ENCODE data around the gene AFF1.

The AFF1 gene

DNA sequence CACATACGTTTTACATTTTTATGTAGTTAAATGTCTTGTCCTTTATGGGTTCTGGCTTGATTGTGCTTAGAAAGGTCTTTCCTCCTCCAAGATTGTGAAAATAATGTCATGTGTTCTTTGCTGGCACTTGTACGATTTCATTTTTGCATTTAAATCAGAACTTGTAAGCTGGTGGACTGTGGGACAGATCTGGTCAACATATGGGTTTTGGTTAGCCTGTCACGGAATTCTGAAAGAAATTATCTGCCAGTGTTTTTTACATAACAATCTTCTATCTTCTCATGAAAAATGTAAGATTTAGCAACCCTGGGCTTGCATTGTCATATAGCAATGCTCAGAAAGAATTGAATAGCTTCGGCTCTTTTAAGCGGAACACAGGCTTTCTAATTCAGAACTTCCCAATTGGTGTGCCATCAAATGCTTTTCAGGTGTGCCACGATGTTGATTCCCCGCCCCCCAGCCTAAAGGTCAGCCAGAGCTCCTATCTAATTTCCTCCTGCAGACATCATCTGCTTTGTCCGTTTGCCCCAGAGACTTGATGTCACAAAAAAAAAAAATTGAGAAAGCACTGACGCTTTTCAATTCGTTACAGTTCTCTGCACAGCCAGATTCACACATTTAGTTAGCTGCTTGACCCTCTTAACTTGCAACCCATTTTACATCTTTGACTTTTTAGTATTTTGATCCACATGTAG is 16.2 kb downstream of the AFF1 start:
- no peak for DNase-seq

DNA sequence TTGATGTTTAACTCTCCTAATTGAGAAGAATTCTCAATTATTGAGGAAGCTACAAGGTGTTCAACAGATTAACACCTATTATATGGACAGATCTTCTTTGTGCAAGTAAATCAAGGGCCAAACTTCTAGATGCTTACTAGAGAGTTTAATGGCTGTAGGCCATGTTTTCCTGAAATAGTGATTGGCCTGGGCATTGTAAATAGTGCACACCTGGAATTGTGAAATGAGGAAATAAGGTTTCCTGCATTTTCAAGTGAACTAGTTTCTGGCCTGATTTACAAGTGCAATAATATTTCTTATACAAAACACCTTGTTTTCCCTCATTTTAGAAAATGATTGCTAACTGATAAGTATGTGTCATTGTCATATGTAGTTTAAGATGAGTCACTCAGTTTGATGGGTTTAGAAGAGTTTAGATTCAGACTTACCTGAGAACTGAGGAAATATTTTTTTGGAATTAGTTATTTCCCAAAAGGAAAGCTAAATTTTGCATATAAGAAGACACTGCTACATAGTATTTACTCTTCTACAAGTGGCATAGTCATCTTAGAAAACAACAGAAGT is 21.2 kb downstream of the AFF1 start:
- no peak for DNase-seq

DNA sequence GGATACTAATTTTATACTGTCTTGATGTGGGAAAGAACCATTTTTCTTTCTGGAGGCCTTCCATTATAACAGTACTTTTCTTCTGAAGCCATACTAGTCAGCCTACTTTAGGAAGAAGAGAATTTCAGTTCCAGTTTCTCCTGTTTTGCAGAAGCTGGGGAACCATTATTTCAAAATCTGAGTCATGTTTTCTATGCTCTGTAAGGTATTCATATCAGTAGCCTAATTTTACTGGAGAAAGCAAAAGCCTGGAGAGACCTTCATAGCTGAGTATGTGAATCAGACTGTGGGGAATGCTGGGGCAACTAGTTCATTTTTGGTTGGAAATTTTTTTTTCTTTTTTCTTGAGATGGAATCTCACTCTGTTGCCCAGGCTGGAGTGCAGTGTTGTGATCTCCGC is 22.4 kb downstream of the AFF1 start:
- DNase-seq, result no peak

DNA sequence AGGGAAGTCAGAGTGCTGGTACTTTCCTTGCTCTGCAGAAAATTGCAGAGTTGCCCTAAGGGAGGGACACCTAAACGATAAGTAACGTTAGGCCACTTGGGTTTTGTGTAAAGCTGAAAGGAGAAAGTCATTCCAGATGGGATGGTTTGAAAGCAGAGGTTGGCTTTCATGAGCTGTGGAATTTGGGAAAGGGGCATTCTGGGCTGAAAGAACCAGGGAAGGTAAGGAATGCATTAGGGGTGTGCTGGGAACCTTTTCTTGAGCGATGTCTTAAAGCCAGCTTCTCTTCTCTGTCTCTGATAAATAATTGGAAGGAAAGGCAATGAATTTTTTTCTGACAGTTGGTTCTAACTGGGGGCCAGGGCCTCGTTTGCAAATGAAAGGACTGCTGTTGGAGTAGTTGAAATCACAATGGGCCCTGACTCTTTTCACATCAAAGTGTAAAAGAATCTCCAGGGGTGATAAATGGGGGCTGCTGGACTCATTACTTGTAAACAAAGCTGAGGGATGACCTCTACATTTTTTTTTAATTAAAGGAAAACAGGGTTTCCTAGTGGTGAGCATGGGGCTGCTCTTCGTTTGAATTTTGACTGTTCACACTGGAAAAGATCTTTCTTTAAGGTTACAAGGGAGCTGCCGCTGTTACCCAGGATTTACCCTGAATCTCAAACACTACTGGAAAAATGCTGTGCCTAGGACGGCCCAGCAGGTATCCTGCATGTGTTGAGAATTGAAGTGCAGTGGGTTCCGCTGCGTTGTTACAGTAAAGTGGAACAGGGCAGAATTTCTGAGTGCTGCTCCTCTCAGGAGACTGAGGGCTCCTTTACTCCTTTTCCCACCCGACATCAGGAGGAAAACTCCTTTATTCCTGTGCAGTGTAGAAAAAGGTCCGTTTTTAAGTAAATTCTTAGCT is 25.0 kb downstream of the AFF1 start:
- no peak for DNase-seq

DNA sequence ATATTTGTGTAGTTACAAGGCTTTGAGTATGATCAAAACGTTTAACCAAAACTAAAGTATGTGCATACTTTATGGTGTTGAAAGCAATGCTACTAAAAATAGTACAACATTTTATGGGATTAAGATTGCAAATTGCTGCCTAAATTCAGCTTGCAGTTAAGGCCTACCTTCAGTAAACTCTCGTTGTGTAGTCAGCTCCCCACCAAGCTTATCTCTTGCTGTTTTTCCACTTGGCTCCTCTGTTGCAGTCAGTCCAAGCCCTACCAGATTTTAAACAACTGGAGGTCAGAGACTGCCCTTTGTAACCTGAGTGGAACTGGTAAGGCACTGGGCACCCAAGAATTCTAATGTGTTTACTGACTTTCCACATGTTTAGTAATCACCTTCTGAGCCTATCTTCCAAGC is 25.7 kb downstream of the AFF1 start:
- no peak for DNase-seq

DNA sequence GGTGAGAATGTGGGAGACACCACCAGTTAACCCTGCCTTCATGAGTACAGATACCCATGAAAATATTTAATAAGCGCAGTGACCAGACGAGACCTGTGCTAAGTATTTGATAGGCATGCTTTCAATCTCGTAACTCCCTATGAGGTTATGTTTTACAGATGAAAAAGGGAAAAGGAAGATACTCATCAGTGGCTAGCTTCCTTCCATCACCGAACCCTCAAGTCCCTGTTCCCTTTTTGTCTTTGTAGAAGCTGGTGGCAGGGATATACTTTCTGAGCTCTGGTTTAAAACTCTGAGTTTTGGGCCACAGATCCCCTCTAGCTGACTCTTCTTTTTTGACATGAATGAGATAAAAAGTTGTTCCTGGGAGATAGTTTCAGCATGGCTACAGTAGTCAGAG is 26.3 kb downstream of the AFF1 start:
- DNase-seq, result no peak

DNA sequence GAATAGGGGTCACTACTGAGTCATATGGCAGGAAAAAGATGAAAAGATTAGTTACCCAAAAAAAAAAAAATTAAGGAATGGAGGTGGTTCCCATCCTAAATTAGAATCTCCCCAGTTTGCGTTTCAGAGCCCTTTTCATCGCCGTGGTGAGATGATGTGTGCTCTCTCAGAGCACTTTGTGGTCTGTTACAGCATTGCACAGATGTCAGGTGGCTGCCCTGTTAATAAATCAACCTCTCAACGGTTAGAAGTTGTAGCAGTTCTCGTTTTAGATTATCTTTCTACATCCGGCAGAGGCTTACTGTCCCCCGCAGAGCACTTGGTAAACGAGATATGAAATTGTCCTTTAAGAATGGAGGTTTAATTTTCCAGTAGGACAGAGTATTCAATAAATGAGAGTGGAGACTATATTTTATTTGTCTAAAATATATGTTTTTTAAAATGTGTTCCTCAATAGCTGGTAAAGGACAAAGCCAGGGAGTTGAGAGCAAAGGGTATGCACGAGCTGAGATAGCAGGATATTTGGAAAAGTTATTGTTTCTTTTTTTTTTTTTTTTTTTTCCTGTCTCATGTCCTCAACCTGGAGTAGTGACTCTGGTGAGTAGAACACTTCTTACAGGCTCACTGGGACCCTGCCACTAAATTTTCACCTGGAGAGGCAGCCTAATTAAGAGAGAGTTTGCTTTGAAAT is 26.9 kb downstream of the AFF1 start:
- no peak for DNase-seq

DNA sequence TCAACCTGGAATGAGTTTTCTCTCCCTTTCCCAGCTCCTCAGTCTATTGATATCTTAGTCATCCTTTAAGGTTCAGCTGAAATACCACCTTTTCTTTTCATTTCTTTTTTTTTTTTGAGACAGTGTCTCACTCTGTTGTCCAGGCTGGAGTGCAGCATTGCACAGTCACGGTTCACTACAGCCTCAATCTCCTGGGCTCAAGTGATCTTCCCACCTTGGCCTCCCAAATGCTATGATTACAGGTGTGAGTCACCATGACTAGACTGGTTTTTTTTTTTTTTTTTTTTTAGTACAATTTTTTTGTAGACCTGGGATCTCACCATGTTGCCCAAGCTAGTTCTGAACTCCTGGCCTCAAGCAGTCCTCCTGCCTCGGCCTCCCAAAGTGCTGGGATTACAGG is 28.9 kb downstream of the AFF1 start:
- no peak for DNase-seq

DNA sequence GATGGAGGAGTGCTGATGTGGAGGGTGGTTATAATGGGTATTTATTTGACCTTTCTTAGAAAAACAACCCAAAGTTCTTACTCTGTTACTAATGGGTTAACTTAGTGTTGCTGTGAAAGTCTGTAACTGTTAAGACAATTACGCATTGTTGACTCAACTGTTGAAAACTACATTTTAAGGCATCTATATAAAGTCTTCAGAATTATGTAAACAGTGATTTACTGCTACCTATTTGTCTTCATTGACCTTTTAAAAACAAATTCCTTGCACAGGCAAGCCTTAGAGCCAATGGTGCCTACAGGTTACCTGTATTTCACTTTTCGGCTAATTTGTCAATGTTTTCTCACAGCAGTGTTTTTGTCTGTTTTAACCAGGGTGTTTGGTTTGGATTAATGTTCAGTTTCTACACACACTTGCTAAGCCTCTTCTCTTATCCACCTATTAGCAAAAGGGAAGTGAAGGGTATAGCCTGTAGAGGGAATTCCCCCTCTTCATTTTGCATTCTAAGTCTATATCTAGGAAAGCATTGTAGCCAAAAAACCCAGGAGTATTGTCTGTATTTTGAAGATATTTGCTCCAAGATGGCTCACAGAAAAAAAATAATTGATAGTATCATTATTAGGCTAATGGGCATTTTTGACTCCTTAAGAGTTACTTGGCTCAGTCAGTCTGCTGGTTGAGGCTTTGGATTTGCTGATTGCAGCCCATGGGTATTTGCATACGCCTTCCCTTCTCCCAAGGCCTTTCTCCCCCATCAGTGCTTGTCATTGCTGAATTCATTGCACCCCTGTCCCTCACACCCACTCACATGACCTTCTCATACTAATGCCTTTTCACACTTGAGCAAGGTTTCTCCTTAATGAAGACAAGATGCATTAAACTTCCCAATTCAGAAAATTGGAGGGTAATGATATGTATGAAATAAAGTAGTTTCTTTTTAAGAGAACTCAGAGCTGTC is 30.5 kb downstream of the AFF1 start:
- no peak for DNase-seq

DNA sequence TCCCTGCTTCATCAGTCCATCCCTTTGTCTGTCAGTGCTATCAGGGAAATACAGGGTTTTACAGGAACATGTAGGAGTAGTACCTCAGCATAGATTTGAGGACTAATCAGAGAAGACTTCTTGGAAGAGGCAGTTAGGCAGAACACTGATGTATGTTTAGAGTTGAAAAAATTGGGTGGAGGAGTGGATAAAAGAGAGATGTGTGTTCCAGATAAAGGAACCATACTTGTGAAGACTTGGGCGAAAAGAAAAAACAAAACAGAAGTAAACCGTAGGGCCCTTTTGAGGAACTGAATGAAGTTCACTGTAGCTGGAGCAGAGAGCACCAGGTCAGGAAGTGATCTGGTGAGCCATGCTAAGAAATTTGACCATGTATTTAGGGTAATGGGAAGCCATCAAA is 32.3 kb downstream of the AFF1 start:
- no peak for DNase-seq

DNA sequence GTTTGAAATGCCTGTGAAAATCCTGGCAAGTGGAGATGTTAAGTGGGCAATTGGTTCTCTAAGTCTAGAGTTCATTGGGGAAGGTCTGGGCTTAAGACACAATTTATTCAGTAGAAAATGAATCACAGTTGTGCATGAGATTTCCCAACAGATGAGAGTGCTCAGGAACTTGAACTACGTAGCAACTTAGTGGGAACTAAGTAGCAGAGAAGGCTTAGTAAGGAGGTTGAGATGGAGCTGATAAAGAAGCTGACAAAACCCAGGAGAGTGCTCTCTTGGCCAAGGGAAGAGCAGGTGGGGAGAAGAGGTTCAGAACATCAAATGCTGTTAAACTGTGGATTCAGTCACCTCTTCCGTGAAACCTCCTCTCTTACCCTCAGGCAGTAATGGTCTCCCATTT is 33.0 kb downstream of the AFF1 start:
- DNase-seq, result no peak

DNA sequence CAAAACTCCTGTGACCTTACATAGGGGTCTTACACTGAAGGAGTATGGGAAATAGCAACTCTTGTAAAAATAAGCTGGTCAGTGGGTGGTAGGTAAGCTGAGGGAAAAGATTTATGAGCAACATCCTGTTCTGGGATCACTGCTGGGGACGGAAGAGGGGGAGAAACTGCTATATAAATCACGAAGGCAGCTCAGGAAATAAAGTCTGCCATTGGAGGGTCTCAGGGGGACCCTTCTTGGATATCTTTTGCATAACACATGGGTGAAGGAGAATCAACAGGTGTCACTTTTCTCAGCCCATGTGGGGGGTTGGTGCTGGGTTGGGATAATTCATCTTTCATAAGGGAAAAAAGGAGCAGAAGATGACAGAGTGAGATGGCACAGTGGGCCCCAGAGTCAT is 33.7 kb downstream of the AFF1 start:
- DNase-seq, result no peak

DNA sequence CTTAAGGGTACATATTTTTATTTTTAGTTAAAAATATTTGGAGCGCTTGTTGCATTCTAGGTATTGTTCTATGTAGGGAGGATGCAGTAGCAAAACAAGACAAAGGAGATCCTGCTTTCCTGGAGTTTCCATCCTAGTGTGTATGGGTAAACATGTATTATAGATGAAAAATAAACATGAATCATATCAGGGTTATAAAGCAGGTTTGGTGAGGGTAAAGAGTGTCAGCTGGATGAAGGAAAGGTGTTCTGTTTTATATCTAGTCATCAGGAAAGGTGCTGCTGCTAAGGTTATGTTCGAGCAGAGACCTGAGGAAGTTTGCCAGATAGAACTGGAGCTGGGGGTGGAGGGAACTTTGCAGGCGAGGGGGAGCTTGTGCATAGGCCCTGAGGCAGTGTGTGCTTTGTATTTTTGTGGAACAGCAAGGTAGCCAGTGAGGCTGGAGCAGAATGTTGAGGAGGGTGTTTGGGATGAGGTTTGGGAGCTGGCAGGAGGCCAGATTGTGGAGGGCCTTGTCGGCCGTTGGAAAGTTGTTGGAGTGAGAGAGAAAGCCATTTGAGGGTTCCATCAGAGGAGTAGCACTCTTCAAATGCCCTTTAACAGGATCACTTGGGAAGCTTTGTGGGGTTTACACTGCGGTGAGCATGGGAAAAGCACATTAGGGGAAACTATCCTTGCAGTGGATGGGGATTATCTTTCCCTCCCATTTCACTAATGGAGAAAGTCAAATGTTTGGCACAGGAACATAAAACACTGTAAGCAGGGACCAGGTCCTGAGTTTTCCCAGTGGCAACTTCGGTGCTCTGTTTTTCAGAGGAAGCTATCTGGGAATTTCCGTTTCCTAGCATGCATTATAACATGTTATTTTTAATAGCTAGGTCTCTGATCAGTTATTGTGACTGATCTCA is 35.9 kb downstream of the AFF1 start:
- DNase-seq, result peak; percentile 38

DNA sequence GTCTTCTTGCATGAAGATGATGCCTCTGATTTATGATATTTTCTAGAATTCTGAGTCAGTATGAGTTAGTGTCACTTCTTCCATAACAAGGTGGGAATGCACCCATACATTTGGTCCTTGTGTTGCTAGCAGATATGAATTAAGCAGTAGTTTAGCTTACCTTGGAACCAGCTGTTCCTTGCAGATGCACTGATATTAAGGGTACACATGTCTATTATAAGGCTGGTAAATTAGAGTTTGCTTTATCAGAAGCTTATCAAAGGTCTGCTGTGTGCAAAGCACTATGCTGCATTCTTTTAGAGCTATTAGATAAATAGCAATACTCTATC is 36.5 kb downstream of the AFF1 start:
- DNase-seq, result no peak

DNA sequence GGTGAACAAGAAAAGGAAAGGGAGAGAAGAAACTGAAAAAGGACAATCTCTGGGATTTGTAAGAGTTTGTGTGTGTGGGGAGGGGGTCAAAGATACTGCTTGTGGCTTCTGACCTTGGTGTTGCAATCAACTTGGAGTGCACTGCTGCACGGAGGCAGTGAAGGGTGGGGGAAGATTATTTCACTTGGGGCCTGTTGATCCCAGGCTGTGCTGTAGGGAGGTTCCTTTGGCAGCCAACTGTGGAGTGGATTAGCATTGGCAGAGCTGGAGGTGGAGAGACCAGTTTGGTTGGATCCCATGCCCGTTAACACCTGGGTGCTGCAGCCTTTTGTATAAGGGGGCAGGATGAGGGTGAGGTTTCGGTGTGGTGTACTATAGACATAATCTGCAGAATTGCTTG is 38.2 kb downstream of the AFF1 start:
- DNase-seq, result peak; percentile 62

DNA sequence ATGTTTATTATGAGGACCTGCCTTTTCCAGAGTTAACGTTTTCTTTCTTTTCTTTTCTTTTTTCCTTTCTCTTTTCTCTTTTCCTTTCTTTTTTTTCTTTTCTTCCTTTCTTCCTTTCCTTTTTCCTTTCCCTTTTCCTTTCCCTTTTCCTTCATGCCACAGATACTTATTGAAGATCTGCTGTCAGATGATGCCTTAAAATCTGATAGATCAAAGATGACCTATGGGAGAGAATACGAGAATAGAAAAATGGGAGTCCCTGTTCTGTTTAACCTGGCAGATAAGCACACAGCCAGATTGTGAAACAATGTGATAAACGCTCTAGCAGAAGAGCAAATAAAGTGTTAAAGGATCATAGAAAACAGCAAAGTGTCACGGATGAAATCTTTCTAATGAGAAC is 38.9 kb downstream of the AFF1 start:
- DNase-seq, result peak; percentile 8

DNA sequence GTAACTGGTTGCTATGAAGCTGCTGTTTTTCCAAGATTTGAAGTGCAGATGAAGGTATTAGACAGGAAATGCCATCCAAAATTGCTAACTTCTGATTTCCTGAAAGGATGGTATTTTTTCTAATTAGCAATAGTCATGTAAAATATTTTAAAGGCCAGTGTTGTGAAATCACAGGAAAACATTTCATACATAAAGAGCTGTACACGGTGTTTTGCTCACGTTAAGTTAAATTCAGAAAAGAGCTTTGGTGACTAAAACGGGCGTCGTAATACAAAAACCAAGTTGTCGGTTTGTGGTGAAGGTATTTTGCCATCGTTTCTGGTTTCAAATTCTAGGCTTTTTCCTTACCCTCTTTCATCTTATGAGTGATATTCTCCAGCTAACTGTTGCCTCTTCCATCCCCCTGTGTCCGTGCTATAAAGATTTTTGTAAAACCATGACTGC is 39.8 kb downstream of the AFF1 start:
- no peak for DNase-seq

DNA sequence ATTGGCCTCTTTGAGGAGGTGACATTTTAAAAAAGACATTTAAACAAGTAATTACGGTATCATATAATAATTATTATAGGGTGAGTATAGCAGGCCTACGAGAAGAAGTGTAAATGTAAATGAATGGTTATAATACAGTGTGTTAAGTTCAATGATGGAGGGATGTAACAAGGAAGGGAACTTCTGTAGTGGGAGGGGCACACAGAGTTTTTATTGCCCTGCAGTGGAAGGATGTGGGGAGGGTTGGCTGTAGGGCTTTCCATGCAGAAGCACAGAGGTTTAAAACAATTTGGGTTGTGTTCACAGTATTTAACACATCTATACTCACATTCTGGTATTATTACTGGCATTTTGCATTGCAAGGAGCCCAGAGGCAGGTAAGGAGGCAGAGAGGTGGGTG is 41.1 kb downstream of the AFF1 start:
- DNase-seq, result no peak

DNA sequence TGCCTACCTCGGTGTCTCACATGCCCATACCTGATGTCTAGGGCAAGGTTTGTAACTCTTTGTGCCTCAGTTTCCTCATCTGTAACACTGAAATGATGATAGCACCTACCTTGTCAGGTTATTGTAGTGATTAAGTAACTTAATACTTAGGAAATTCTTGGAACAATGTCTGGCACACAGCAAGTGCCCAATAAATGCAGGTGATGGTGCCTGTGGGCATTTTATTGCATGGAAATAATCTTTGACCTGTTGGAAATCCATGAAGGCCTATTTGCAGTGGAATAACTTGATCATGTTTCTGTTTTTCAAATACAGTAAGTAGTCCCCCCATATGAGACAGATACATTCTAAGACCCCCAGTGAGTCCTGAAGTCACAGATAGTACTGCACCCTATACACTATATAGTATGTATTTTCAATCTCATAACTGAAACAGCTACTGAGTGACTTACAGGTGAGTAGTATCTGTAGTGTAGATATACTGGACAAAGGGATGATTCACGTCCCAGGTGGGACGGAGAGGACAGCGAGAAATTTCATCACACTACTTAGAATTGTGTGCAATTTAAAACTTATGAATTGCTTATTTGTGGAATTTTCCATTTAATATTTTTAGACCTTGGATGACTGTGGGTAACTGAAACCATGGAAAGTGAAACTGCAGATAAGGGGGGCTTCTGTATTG is 42.1 kb downstream of the AFF1 start:
- no peak for DNase-seq

DNA sequence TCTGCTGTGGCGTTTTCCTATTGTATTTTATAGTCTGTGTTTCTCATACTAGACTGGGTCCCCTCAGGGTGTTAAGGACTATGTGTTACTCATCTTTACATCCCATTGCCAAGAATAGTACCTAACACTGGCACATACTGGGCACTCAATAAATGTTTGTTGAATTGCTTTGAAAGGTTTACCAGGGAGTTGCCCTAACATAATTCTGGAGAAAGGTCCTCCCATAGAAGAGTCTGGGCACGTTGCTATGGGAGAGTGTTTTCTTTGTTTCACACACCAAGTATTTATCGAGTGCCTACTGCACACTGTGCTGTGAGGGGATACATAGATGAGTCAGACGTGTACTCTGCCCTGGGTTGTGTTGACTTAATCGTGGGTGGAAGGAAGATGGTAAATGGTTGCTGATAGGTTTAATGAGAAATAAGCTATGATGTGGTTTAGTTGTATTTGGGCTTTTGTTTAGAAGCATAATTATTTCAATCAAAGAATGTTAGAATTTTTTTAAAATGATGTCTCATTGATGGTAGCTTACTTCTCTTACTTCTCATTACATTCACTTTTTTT is 42.9 kb downstream of the AFF1 start:
- peak; percentile 75 for DNase-seq
